ENCODE results near the gene EHBP1L1. TPM values are rescaled to one million over a fixed set of nuclear protein-coding genes. Genes with fewer than 3 reads are reported as not detected.

The EHBP1L1 gene
- total and polyA plus RNA-seq, 2 of the 13 experiments (the other 11 are each of a cell fraction or from before 2014, with no cell fraction given): 8.3 to 10.6 TPM

DNA sequence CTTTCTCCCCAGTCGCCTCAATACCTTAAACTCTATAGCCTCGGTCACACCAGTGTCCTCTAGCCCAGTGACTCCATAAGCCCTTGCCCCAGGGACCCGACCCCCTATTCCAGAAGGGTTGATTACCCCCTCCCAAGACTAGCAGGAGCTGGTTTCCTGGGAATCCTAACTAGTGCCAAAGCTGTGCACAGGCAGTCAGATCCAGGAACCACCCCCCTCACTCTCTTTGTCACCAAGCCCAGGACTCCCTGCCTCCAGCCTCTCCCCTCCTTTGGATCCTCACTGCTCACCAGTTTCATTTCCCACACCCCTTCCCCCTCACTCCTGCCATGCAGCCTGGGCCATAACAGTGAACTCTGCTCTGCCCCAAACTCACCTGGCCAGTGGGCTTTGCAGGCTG, 27.5 kb upstream of the EHBP1L1 start:
- ChIA-PET POLR2A (no interaction called here), CTCF (ENCODE audit: low intra/inter-chr PET ratio, low total read pairs) (no interaction called here)
- Histone ChIP-seq H3K9me3 (ENCODE audit: low read length) (no peaks in the 10 kb centered on the region), H3K79me2 (ENCODE audit: insufficient read depth, low read length) (no peaks in the 10 kb centered on the region), H3K36me3 (replicated peaks in 1 of 2; ENCODE audit: control insufficient read depth in 1 of 2, insufficient read depth in 2 of 2, low read length in 2 of 2) (peaks cover 4 to 11% of the 10 kb centered on the region in 2 experiments; a peak in 1 of 5 replicates), H3K9ac (ENCODE audit: insufficient read depth, low read depth, low read length) (no peak overlapping the region), H3K4me2 (ENCODE audit: low read depth, low read length) (no peak overlapping the region), H4K20me1 (ENCODE audit: insufficient read depth, low read length) (peaks cover 7% of the 10 kb centered on the region; the same call in 1 of the 2 replicates), H3K4me1 (ENCODE audit: insufficient read depth, low read length) (peaks cover 42% of the 10 kb centered on the region), H3K4me3 (replicated peaks in 1 of 3; ENCODE audit: insufficient read depth in 1 of 3, low read depth in 2 of 3, low read length in 3 of 3) (no peak overlapping the region), H2AFZ (ENCODE audit: low read length) (no peak overlapping the region), H3K27ac (ENCODE audit: extremely low read length, insufficient read depth, low read length) (no peak overlapping the region), H3K27me3 (ENCODE audit: control insufficient read depth in 1 of 2, insufficient read depth in 2 of 2, low read length in 2 of 2) (no peaks in the 10 kb centered on the region)
- in situ Hi-C loops (cut with HindIII; ENCODE audit: extremely low pct_ligation_motif_present, low pct_unique_long_range_greater_than_20kb): no loop called here
- WGBS (ENCODE audit: low lambda C conversion rate): 88% methylated on average over 3 of the region's 3 CpGs
- DNase-seq (ENCODE audit: low spot score) (no peak), FAIRE-seq (no peak), ATAC-seq (no peak)
- BruUV-seq (replicated peaks): no TSS peak
- intact Hi-C loops (cut with micrococcal nuclease; ENCODE audit: unreplicated experiment): no loop called here
- TF ChIP-seq TBP (CRISPR knock-in tag; IDR thresholded peaks at IDR 0.05): no peak
- TF ChIP-seq HOXA7 (CRISPR knock-in tag; IDR thresholded peaks at IDR 0.05): no peak
- TF ChIP-seq GFI1 (CRISPR knock-in tag; IDR thresholded peaks at IDR 0.05; ENCODE audit: borderline replicate concordance): no peak
- no peak for TF ChIP-seq SAFB2 (CRISPR knock-in tag; IDR thresholded peaks at IDR 0.05; ENCODE audit: borderline replicate concordance, low read depth)
- TF ChIP-seq EZH2 (conservative IDR thresholded peaks at IDR 0.05; ENCODE audit: low read depth, low read length): no peak
- TF ChIP-seq CHD4 (IDR thresholded peaks at IDR 0.05; ENCODE audit: borderline replicate concordance, low read length): no peak
- TF ChIP-seq, protein P1, sequence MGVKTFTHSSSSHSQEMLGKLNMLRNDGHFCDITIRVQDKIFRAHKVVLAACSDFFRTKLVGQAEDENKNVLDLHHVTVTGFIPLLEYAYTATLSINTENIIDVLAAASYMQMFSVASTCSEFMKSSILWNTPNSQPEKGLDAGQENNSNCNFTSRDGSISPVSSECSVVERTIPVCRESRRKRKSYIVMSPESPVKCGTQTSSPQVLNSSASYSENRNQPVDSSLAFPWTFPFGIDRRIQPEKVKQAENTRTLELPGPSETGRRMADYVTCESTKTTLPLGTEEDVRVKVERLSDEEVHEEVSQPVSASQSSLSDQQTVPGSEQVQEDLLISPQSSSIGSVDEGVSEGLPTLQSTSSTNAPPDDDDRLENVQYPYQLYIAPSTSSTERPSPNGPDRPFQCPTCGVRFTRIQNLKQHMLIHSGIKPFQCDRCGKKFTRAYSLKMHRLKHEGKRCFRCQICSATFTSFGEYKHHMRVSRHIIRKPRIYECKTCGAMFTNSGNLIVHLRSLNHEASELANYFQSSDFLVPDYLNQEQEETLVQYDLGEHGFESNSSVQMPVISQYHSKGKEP (CRISPR knock-in tag; IDR thresholded peaks at IDR 0.05): no peak
- TF ChIP-seq USF2 (IDR thresholded peaks at IDR 0.05; ENCODE audit: low read depth, low read length): no peak
- TF ChIP-seq USF2 (CRISPR knock-in tag; IDR thresholded peaks at IDR 0.05; ENCODE audit: borderline replicate concordance): no peak
- TF ChIP-seq, protein P2, sequence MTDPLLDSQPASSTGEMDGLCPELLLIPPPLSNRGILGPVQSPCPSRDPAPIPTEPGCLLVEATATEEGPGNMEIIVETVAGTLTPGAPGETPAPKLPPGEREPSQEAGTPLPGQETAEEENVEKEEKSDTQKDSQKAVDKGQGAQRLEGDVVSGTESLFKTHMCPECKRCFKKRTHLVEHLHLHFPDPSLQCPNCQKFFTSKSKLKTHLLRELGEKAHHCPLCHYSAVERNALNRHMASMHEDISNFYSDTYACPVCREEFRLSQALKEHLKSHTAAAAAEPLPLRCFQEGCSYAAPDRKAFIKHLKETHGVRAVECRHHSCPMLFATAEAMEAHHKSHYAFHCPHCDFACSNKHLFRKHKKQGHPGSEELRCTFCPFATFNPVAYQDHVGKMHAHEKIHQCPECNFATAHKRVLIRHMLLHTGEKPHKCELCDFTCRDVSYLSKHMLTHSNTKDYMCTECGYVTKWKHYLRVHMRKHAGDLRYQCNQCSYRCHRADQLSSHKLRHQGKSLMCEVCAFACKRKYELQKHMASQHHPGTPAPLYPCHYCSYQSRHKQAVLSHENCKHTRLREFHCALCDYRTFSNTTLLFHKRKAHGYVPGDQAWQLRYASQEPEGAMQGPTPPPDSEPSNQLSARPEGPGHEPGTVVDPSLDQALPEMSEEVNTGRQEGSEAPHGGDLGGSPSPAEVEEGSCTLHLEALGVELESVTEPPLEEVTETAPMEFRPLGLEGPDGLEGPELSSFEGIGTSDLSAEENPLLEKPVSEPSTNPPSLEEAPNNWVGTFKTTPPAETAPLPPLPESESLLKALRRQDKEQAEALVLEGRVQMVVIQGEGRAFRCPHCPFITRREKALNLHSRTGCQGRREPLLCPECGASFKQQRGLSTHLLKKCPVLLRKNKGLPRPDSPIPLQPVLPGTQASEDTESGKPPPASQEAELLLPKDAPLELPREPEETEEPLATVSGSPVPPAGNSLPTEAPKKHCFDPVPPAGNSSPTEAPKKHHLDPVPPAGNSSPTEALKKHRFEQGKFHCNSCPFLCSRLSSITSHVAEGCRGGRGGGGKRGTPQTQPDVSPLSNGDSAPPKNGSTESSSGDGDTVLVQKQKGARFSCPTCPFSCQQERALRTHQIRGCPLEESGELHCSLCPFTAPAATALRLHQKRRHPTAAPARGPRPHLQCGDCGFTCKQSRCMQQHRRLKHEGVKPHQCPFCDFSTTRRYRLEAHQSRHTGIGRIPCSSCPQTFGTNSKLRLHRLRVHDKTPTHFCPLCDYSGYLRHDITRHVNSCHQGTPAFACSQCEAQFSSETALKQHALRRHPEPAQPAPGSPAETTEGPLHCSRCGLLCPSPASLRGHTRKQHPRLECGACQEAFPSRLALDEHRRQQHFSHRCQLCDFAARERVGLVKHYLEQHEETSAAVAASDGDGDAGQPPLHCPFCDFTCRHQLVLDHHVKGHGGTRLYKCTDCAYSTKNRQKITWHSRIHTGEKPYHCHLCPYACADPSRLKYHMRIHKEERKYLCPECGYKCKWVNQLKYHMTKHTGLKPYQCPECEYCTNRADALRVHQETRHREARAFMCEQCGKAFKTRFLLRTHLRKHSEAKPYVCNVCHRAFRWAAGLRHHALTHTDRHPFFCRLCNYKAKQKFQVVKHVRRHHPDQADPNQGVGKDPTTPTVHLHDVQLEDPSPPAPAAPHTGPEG (CRISPR knock-in tag; IDR thresholded peaks at IDR 0.05): no peak
- TF ChIP-seq SSRP1 (CRISPR knock-in tag; IDR thresholded peaks at IDR 0.05): no peak
- no peak for TF ChIP-seq ZNF841 (CRISPR knock-in tag; IDR thresholded peaks at IDR 0.05; ENCODE audit: borderline replicate concordance)
- TF ChIP-seq, protein P3, sequence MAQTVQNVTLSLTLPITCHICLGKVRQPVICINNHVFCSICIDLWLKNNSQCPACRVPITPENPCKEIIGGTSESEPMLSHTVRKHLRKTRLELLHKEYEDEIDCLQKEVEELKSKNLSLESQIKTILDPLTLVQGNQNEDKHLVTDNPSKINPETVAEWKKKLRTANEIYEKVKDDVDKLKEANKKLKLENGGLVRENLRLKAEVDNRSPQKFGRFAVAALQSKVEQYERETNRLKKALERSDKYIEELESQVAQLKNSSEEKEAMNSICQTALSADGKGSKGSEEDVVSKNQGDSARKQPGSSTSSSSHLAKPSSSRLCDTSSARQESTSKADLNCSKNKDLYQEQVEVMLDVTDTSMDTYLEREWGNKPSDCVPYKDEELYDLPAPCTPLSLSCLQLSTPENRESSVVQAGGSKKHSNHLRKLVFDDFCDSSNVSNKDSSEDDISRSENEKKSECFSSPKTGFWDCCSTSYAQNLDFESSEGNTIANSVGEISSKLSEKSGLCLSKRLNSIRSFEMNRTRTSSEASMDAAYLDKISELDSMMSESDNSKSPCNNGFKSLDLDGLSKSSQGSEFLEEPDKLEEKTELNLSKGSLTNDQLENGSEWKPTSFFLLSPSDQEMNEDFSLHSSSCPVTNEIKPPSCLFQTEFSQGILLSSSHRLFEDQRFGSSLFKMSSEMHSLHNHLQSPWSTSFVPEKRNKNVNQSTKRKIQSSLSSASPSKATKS (CRISPR knock-in tag; IDR thresholded peaks at IDR 0.05): no peak
- TF ChIP-seq GTF3A (CRISPR knock-in tag; conservative IDR thresholded peaks at IDR 0.05): no peak

All from HepG2 (cell line).